PFSK-1 (cell line): Measurements from ENCODE around the gene FGR.

Source experiments
- POLR2AphosphoS5 ChIP-seq: IDR thresholded peaks from 2 replicates; pipeline ENCODE4 v1.6.1; 2012; ENCODE audit warnings: low read depth, mild to moderate bottlenecking, control low read depth, low read length, moderate library complexity
- SIN3A ChIP-seq: IDR thresholded peaks from 2 replicates; pipeline ENCODE4 v1.6.1; 2012; ENCODE audit warnings: mild to moderate bottlenecking, low read length, moderate library complexity, borderline replicate concordance; ENCODE audit not compliant: insufficient read depth
- TAF1 ChIP-seq: IDR thresholded peaks from 2 replicates; pipeline ENCODE4 v1.6.1; 2012; ENCODE audit warnings: low read length, control low read depth, borderline replicate concordance; ENCODE audit not compliant: insufficient read depth

DNA sequence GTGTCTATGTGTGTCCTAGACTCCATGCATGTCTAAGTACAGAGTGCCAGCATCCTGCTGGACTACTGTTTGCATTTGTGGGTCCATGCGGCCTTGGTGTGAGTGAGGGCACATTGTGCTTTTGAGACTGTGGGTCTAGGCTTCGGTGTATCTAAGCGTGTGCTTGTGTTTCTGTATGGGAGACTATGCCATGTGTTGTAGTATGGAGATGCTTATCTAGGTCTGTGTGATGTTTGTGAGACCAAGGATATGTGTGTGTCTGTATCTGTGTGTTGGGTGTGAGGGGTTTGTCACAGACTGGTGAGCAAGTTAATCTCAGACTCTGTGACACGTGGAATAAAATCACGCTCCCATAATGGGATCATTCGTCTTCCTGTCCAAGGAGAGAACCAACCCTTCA, 45.5 kb downstream of the FGR start:
- no peak for TF ChIP-seq SIN3A
- TF ChIP-seq TAF1 = no peak
- no peak for TF ChIP-seq POLR2AphosphoS5
